Activated CD4-positive, alpha-beta T cell treated with anti-CD3 and anti-CD28 coated beads, Interleukin-2, amount 50 U/mL, for 24 hours (primary cell): Measurements from ENCODE around the gene PTPRU.
"Not testable (repeated sequence)": the region's sequence is repeated elsewhere in the genome, so short reads cannot be mapped to it uniquely, and the experiment has no call there.

Experiments used
- DNase-seq, 2 donors: peaks; one replicate each; pipeline ENCODE4 v3.0.0-alpha.2; 2020; ENCODE audit warnings: low read depth in 1 of 2, low spot score in 1 of 2

The PTPRU gene

GRCh38 chr1:29221296-29221695 is 15.0 kb upstream of the PTPRU start:
- no peak for DNase-seq

- not testable (repeated sequence) for DNase-seq
Observed at GRCh38 chr1:29222260-29222659, 14.1 kb upstream of the PTPRU start.

- DNase-seq = no peak
Observed at GRCh38 chr1:29222686-29223085, 13.6 kb upstream of the PTPRU start.

GRCh38 chr1:29223521-29223920 is 12.8 kb upstream of the PTPRU start:
- DNase-seq = no peak

GRCh38 chr1:29224356-29224837 is 11.9 kb upstream of the PTPRU start:
- no peak for DNase-seq

- DNase-seq = no peak
Observed at GRCh38 chr1:29225361-29225760, 11.0 kb upstream of the PTPRU start.

GRCh38 chr1:29227511-29227910 is 8.8 kb upstream of the PTPRU start:
- no peak for DNase-seq

GRCh38 chr1:29230204-29230552 is 6.1 kb upstream of the PTPRU start:
- DNase-seq = no peak

- peak; percentile 93 to 97 for DNase-seq
Observed at GRCh38 chr1:29230553-29231378, 5.6 kb upstream of the PTPRU start, which contains the start of gene MECR. MECR (minus strand) TSS chr1:29230934; CDS start chr1:29230906, 28 bp downstream.

GRCh38 chr1:29232387-29232786 is 3.9 kb upstream of the PTPRU start:
- no peak for DNase-seq

GRCh38 chr1:29233693-29234092 is 2.6 kb upstream of the PTPRU start:
- DNase-seq = no peak

GRCh38 chr1:29234471-29234870 is 1.9 kb upstream of the PTPRU start:
- no peak for DNase-seq

- DNase-seq = not testable (repeated sequence)
Observed at GRCh38 chr1:29234881-29235280, 1.4 kb upstream of the PTPRU start.

GRCh38 chr1:29236712-29237128 is 398 bp downstream of the PTPRU start:
- peak in 1 of 2 donors; percentile 28 for DNase-seq

GRCh38 chr1:29237129-29237821 is 953 bp downstream of the PTPRU start:
- DNase-seq = no peak

- DNase-seq = no peak
Observed at GRCh38 chr1:29237852-29238619, 1.7 kb downstream of the PTPRU start.

- DNase-seq = no peak
Observed at GRCh38 chr1:29238620-29239002, 2.3 kb downstream of the PTPRU start.

- no peak for DNase-seq
Observed at GRCh38 chr1:29239142-29239541, 2.8 kb downstream of the PTPRU start.

- no peak for DNase-seq
Observed at GRCh38 chr1:29240400-29240837, 4.1 kb downstream of the PTPRU start.

- DNase-seq = no peak
Observed at GRCh38 chr1:29240986-29241385, 4.7 kb downstream of the PTPRU start.

- no peak for DNase-seq
Observed at GRCh38 chr1:29243023-29243870, 6.9 kb downstream of the PTPRU start.
